GM20000 (cell line): ENCODE measurements around the gene GEMIN4.
"Not testable (repeated sequence)": the region's sequence is repeated elsewhere in the genome, so short reads cannot be mapped to it uniquely, and the experiment has no call there.

Experiments
- DNase-seq: peaks from one replicate; pipeline ENCODE4 v3.0.0; 2012; ENCODE audit warnings: low spot score
- CTCF ChIP-seq: IDR thresholded peaks from 2 replicates; pipeline ENCODE4 v1.5.1; 2012; ENCODE audit warnings: mild to moderate bottlenecking, control low read depth; ENCODE audit errors: extremely low read depth, missing control alignments

GEMIN4 gene

GRCh38 chr17:752620-753219 is 656 bp upstream of the GEMIN4 start:
- no peak for DNase-seq
- no peak for TF ChIP-seq CTCF

GRCh38 chr17:751269-752001 is 629 bp downstream of the GEMIN4 start:
- DNase-seq: peak; percentile 62
- TF ChIP-seq CTCF: no peak

GRCh38 chr17:750431-751037 is 1.5 kb downstream of the GEMIN4 start:
- TF ChIP-seq CTCF: no peak

GRCh38 chr17:749359-749758 is 2.7 kb downstream of the GEMIN4 start:
- not testable (repeated sequence) for DNase-seq

More at GRCh38 chr17:750431-751037, 1.5 kb downstream of the GEMIN4 start:
- DNase-seq: no peak

- not testable (repeated sequence) for DNase-seq
These were observed 3.5 kb downstream of the GEMIN4 start for GRCh38 chr17:748604-749003.

- no peak for TF ChIP-seq CTCF
- no peak for DNase-seq
These were observed 5.1 kb downstream of the GEMIN4 start for GRCh38 chr17:746783-747629.

- TF ChIP-seq CTCF: no peak
- DNase-seq: no peak
These were observed 5.9 kb downstream of the GEMIN4 start for GRCh38 chr17:746181-746580.

- no peak for DNase-seq
- no peak for TF ChIP-seq CTCF
These were observed 6.7 kb downstream of the GEMIN4 start for GRCh38 chr17:745406-745805.
